Muscle layer of colon (tissue), 2 donors: ENCODE data around the gene LBP.
"Not testable (repeated sequence)": the region's sequence is repeated elsewhere in the genome, so short reads cannot be mapped to it uniquely, and the experiment has no call there.

Source experiments
- H3K27ac ChIP-seq: one replicate; pipeline ENCODE4 v1.7.0; 2013; ENCODE audit warnings: low read depth, mild to moderate bottlenecking, low read length, moderate library complexity
- H3K27me3 ChIP-seq, 2 donors: one replicate each; pipeline ENCODE4 v1.7.0; 2013; ENCODE audit warnings: low read length in 2 of 2, mild to moderate bottlenecking in 2 of 2; ENCODE audit not compliant: insufficient read depth in 2 of 2, control insufficient read depth in 1 of 2
- H3K36me3 ChIP-seq: one replicate; pipeline ENCODE4 v1.7.0; 2013; ENCODE audit warnings: mild to moderate bottlenecking, low read length; ENCODE audit not compliant: insufficient read depth
- H3K4me1 ChIP-seq: one replicate; pipeline ENCODE4 v1.7.0; 2013; ENCODE audit warnings: mild to moderate bottlenecking, low read length; ENCODE audit not compliant: insufficient read depth
- H3K4me3 ChIP-seq, 2 donors: one replicate each; pipeline ENCODE4 v1.7.0; 2013; ENCODE audit warnings: low read length in 2 of 2, low read depth in 1 of 2, mild to moderate bottlenecking in 1 of 2, moderate library complexity in 1 of 2
- H3K9ac ChIP-seq: one replicate; pipeline ENCODE4 v1.7.0; 2013; ENCODE audit warnings: low read length
- H3K9me3 ChIP-seq: one replicate; pipeline ENCODE4 v1.7.0; 2013; ENCODE audit warnings: mild to moderate bottlenecking, low read length
- donor health status: abdominal sarcoma.
- donor health status: Adenocarcinoma of cecum.

Gene LBP

DNA sequence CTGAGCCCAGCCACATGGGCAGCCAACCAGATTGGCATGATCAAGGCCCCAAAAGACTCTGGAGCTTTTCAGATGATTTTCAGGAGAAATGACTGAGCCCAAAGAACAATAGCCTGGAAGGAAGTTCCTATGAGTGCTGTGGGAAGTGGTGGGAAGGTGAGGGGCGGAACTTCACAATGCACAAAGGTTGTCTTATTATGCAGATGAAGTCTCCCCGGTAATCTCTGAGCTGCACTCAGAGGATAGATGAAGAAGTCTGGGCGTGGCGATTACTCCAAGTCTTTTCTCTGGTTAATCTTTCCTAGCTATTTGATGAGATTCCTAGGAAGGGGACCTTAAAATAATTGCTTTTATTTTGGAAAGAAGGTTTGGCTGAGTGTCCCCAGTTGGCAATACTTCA is 36.9 kb downstream of the LBP start:
- no peak overlapping the region for H3K27ac ChIP-seq

GRCh38 chr20:38386004-38386403 is 39.7 kb downstream of the LBP start:
- H3K9me3 ChIP-seq: no peaks in the 10 kb centered on the region
- no peak overlapping the region for H3K4me3 ChIP-seq
- no peaks in the 10 kb centered on the region for H3K27me3 ChIP-seq
- H3K36me3 ChIP-seq: no peaks in the 10 kb centered on the region
- H3K9ac ChIP-seq: no peak overlapping the region
- H3K27ac ChIP-seq: no peak overlapping the region
- no peaks in the 10 kb centered on the region for H3K4me1 ChIP-seq

More for the DNA sequence above, 36.9 kb downstream of the LBP start:
- Histone ChIP-seq H3K27me3 (no peaks in the 10 kb centered on the region), H3K4me3 (no peak overlapping the region), H3K4me1 (no peaks in the 10 kb centered on the region), H3K9me3 (no peaks in the 10 kb centered on the region), H3K36me3 (no peaks in the 10 kb centered on the region), H3K9ac (no peak overlapping the region)

DNA sequence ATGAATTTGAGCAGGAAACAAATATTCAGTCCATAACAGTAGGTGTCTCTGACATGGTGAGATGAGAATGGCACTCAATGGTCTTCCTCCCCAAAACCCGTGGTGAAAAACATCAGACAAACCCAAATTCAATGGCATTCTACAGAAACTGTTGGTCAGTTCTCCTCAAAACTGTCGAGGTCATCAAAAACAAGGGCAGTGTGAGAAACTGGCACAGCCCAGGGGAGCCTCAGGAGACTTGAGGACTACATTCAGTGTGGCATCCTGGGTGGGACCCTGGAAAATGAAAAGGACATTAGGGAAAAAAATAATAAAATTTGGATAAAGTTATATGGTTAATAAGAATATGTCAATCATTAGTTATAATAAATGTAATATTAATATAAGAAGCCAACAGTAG is 40.6 kb downstream of the LBP start:
- no peaks in the 10 kb centered on the region for H3K36me3 ChIP-seq
- H3K9ac ChIP-seq: no peak overlapping the region

GRCh38 chr20:38387953-38388352 is 41.7 kb downstream of the LBP start:
- Histone ChIP-seq H3K4me1 (no peaks in the 10 kb centered on the region), H3K9ac (no peak overlapping the region), H3K27ac (no peak overlapping the region), H3K4me3 (no peak overlapping the region), H3K27me3 (no peaks in the 10 kb centered on the region), H3K9me3 (no peaks in the 10 kb centered on the region), H3K36me3 (no peaks in the 10 kb centered on the region)

More for the DNA sequence above, 40.6 kb downstream of the LBP start:
- H3K4me3 ChIP-seq: no peak overlapping the region
- no peaks in the 10 kb centered on the region for H3K4me1 ChIP-seq
- H3K9me3 ChIP-seq: no peaks in the 10 kb centered on the region
- no peaks in the 10 kb centered on the region for H3K27me3 ChIP-seq
- H3K27ac ChIP-seq: no peak overlapping the region

DNA sequence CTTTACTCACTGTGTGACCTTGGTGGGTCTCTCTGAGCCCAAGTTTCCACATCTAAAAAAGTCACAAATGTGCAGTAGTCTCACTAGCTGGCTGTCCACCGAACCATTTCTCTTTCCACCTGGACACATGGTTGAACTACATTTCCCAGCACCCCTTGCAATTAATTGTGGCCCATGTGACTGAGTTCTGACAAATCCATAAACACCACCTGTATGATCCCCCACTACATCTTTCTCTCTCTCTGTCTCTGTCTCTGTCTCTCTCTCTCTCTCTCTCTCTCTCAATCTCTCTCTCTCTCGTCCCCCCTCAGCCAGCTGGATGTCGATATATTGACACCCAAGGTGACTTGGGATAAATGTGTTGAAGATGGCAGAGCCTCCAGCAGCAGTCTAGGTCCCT is 46.1 kb downstream of the LBP start:
- H3K9me3 ChIP-seq: no peaks in the 10 kb centered on the region
- no peaks in the 10 kb centered on the region for H3K27me3 ChIP-seq
- H3K36me3 ChIP-seq: no peaks in the 10 kb centered on the region
- no peak overlapping the region for H3K27ac ChIP-seq
- H3K4me3 ChIP-seq: no peak overlapping the region
- no peaks in the 10 kb centered on the region for H3K4me1 ChIP-seq
- no peak overlapping the region for H3K9ac ChIP-seq

DNA sequence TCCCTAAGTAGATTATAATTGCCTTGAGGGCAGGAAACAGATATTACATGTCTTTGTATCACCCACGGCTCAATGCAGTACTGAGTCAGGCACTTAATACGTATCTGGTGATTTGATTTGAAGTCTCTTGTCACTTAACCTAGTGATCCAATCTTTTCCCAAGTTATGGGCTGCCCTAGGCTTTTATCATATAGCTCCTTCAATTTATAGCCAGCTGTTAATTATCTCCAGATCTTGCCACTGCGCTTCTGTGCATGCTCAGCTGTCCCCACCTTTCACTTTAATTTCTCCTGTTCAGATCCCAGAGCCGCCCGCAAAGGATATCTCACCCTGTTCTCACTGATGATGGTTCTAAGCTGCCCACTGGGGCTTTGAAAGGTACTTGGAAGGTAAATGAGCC is 47.0 kb downstream of the LBP start:
- H3K27ac ChIP-seq: no peak overlapping the region
- H3K4me1 ChIP-seq: no peaks in the 10 kb centered on the region
- H3K9me3 ChIP-seq: no peaks in the 10 kb centered on the region
- no peak overlapping the region for H3K4me3 ChIP-seq
- no peak overlapping the region for H3K9ac ChIP-seq
- no peaks in the 10 kb centered on the region for H3K27me3 ChIP-seq
- H3K36me3 ChIP-seq: no peaks in the 10 kb centered on the region

DNA sequence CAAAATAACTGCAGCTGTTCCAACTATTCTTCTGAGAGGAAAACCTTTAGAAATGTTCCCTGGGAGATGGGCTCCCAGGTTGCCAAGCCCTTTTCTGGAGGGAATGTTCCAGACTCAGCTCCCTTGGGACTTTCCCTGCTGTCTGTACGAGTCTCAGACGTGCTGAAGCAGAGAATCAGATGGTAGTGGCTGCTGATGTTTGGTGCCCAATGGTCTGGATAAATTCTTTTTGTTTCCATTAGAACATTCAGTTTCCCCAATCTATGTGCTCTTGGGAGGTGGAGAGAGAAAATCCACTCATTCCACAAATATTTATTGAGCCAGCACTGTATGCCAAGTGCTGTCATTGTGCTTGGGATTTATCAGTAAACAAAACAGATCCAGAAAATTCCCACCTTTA is 48.9 kb downstream of the LBP start:
- H3K4me3 ChIP-seq: no peak overlapping the region
- no peaks in the 10 kb centered on the region for H3K4me1 ChIP-seq
- H3K9ac ChIP-seq: no peak overlapping the region
- H3K27ac ChIP-seq: no peak overlapping the region
- no peaks in the 10 kb centered on the region for H3K9me3 ChIP-seq
- H3K27me3 ChIP-seq: no peaks in the 10 kb centered on the region
- no peaks in the 10 kb centered on the region for H3K36me3 ChIP-seq

GRCh38 chr20:38395751-38396395 is 49.6 kb downstream of the LBP start:
- H3K4me1 ChIP-seq, H3K9ac ChIP-seq, H3K36me3 ChIP-seq, H3K27me3 ChIP-seq, H3K9me3 ChIP-seq, H3K4me3 ChIP-seq, H3K27ac ChIP-seq: not testable (repeated sequence)

DNA sequence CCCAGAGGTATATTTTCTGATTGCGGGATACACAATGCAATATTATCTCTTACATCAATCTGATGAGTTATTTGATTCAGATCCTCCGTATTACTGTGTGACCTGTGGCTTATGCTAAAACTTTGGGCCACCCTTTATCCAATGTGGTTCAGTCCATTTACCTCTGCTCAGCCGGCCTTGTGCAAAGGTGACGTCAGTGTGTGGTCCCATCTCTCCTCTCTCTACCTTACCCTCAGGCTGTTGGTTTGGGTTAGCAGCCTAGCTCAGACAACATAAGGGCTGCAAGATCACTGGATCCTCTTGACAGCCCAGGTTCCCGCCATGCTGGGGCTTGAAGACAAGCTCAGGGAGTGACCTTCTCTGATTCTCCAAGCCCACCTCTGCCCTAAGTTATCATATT is 55.8 kb downstream of the LBP start:
- H3K9ac ChIP-seq: no peak overlapping the region

DNA sequence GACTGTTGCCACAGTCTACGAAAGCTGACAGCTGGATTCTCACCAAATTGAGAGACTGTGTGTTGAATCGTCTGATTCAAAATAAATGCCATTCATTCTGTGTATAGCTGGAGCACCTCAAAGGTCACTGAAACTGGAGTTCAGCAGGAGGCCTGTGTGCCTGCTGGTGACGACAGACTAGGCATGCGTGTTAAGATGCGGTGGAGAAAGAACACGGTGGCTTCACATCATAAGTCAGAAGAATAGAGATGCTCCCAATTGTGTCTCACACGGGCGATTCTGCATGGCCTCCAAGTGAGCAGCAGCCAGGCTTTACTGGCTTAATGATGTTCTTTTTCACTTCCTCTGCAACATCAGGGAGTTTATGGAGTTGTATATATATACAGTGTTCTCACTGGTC is 56.5 kb downstream of the LBP start:
- no peak overlapping the region for H3K27ac ChIP-seq
- no peaks in the 10 kb centered on the region for H3K27me3 ChIP-seq
- no peaks in the 10 kb centered on the region for H3K4me1 ChIP-seq
- no peaks in the 10 kb centered on the region for H3K36me3 ChIP-seq
- no peak overlapping the region for H3K4me3 ChIP-seq
- H3K9me3 ChIP-seq: no peaks in the 10 kb centered on the region
- H3K9ac ChIP-seq: no peak overlapping the region

More for the DNA sequence above, 55.8 kb downstream of the LBP start:
- Histone ChIP-seq H3K9me3 (no peaks in the 10 kb centered on the region), H3K27ac (no peak overlapping the region), H3K36me3 (no peaks in the 10 kb centered on the region), H3K27me3 (no peaks in the 10 kb centered on the region), H3K4me1 (no peaks in the 10 kb centered on the region), H3K4me3 (no peak overlapping the region)

- Histone ChIP-seq H3K4me1 (no peaks in the 10 kb centered on the region), H3K27me3 (no peaks in the 10 kb centered on the region), H3K36me3 (no peaks in the 10 kb centered on the region), H3K9ac (no peak overlapping the region), H3K9me3 (no peaks in the 10 kb centered on the region), H3K4me3 (no peak overlapping the region), H3K27ac (no peak overlapping the region)
These were observed 57.7 kb downstream of the LBP start for GRCh38 chr20:38404016-38404415.

GRCh38 chr20:38405132-38405531 is 58.9 kb downstream of the LBP start:
- H3K27me3 ChIP-seq: no peaks in the 10 kb centered on the region
- no peak overlapping the region for H3K9ac ChIP-seq
- no peak overlapping the region for H3K4me3 ChIP-seq
- no peaks in the 10 kb centered on the region for H3K4me1 ChIP-seq
- H3K9me3 ChIP-seq: no peaks in the 10 kb centered on the region
- no peaks in the 10 kb centered on the region for H3K36me3 ChIP-seq
- H3K27ac ChIP-seq: no peak overlapping the region
